AG10803 (cell line): ENCODE data around the gene MCOLN3.
"Not testable (repeated sequence)": the region's sequence is repeated elsewhere in the genome, so short reads cannot be mapped to it uniquely, and the experiment has no call there.

Source experiments
- DNase-seq: peaks from one replicate; pipeline ENCODE4 v3.0.0; 2010; ENCODE audit warnings: low read depth
- H3K4me3 ChIP-seq: 2 replicates; pipeline ENCODE4 v1.5.1; 2011; ENCODE audit warnings: mild to moderate bottlenecking, low read length, control low read depth
- TF ChIP-seq, protein P1 (sequence below): conservative IDR thresholded peaks from 2 replicates; pipeline ENCODE4 v1.5.1; 2011; ENCODE audit warnings: mild to moderate bottlenecking, low read length, control low read depth, inconsistent platforms

The MCOLN3 gene

DNA sequence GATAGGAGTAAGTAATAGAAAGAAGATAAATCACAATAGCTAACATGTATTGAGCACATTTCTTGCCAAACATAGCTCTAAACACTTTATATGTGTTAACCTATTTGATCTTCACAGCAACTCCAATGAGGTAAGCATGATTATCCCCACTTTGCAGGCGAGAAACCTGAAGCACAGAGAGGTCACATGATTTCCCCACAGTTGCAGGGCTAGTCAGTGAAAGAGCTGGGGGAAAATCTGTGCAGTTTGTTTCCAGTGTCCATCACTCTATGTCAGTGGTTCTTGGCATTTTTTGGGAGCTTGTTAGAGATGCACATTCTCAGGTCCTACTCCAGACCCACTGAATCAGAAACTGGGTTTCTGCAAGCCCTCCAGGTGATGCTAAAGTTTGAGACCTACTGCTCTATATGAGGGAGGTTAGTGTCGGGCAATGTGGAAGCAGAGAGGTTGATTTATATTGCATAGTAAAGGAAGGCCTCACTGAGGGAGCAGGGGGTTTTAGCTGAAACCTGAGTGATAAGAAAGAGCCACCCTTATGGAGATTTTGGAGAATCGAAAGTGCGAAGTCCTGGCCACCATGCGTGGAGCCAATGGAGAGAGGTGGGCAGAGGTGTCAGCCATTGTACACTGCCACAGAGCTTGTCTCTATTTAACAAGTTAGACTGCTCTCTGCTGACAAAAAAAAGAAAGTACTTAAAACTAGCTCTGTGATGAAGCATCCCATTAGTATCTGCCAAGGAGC is 20.9 kb downstream of the MCOLN3 start:
- DNase-seq: peak; percentile 43
- TF ChIP-seq, protein P1, sequence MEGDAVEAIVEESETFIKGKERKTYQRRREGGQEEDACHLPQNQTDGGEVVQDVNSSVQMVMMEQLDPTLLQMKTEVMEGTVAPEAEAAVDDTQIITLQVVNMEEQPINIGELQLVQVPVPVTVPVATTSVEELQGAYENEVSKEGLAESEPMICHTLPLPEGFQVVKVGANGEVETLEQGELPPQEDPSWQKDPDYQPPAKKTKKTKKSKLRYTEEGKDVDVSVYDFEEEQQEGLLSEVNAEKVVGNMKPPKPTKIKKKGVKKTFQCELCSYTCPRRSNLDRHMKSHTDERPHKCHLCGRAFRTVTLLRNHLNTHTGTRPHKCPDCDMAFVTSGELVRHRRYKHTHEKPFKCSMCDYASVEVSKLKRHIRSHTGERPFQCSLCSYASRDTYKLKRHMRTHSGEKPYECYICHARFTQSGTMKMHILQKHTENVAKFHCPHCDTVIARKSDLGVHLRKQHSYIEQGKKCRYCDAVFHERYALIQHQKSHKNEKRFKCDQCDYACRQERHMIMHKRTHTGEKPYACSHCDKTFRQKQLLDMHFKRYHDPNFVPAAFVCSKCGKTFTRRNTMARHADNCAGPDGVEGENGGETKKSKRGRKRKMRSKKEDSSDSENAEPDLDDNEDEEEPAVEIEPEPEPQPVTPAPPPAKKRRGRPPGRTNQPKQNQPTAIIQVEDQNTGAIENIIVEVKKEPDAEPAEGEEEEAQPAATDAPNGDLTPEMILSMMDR: peak; percentile 41
- no peak overlapping the region for H3K4me3 ChIP-seq

DNA sequence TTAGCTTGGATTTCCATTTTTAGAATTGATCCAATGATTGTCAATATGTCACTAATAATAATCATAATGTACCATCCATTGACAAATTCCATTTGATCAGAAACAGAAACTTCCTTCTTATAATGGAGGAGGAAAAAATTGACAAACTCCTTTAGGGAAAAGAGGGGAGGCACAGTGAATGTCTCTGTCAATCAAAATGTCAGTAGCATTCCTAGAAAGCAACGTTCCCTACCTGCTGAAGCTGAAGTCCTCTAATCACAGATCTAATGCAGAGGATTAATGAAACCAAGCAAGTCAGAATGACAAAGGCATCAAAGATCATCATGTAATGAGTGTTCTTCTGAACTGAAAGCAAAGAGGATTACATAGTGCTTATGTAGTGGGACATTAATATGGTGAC is 22.4 kb downstream of the MCOLN3 start:
- DNase-seq: no peak
- no peak overlapping the region for H3K4me3 ChIP-seq
- TF ChIP-seq, protein P1: no peak

DNA sequence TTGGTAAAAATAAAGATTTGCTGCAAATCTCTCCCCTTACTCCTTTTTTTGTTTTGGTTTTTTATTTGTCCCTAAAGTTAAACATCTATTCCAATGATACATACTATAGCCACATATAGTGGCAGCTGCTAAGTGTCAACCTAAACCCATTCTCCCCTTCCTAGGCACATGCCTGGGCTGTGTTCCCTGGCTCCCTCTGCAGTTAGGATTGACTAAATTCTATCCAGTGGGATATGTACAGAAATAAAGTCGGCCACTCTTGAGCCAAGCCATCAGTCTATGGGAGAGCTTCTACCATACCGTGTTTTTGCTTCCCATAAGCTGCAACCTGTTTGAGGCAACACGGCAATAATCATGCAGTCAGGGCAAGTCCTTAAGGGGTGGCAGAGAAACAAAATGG is 23.6 kb downstream of the MCOLN3 start:
- TF ChIP-seq, protein P1: no peak
- no peak overlapping the region for H3K4me3 ChIP-seq
- no peak for DNase-seq

DNA sequence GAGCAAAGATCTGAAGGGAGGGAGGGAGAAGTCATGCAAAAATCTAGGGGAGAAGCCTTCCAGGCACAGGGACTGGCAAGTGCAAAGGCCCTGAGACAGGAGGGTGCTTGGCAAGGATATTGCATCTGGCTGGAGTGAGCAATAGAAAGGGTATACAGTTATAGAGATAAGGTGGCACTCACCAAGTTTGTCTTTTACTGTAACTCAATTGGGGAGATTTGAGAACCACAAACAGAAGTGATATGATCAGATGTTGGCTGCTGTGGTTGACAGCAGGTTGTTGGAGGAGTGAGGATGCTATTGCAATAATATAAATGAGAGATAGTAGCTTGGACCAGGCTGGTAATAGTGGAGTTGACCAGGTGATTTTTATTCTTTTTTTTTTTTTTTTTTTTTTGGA is 25.6 kb downstream of the MCOLN3 start:
- TF ChIP-seq, protein P1: no peak
- no peak overlapping the region for H3K4me3 ChIP-seq
- no peak for DNase-seq

DNA sequence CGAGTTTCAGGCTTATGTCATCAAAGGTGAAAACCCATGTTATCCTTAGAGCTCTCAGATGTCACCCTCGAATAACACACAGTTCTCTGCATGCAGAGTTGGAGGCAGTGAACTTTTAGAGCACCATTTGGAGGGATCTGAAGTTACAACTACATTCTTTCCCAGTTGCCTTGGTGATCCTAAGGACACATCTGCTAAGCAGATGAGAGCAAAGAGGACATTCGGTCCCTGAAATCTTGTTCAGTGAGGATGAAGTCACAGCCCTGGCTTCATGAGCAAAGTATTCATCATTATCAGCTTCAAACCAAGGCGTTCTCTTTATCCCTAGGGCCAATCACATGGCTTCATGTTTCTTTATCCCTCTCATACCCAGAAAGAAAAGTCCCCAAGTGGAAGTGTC is 28.3 kb downstream of the MCOLN3 start:
- TF ChIP-seq, protein P1: no peak
- no peak overlapping the region for H3K4me3 ChIP-seq

DNA sequence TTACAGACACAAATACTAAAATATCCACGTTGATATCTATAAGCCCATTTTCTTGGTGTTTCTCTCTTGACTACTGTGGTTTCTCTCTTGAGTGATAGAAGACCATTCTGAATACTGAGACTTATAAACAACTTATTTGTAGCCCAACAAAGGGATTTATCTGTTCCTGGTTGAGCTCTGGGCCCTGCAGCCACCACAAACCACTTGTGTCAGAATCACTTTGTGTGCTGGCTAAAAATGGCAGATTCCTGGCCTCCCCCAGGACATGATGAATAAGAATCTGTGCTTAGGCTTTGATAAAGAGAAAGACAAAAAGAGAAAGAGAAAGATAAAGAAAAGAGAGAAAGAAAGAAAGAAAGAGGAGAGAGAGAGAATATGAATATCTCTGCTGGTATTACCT is 32.5 kb downstream of the MCOLN3 start:
- no peak for DNase-seq
- TF ChIP-seq, protein P1: no peak
- no peak overlapping the region for H3K4me3 ChIP-seq

More for the DNA sequence above, 28.3 kb downstream of the MCOLN3 start:
- DNase-seq: peak; percentile 91

DNA sequence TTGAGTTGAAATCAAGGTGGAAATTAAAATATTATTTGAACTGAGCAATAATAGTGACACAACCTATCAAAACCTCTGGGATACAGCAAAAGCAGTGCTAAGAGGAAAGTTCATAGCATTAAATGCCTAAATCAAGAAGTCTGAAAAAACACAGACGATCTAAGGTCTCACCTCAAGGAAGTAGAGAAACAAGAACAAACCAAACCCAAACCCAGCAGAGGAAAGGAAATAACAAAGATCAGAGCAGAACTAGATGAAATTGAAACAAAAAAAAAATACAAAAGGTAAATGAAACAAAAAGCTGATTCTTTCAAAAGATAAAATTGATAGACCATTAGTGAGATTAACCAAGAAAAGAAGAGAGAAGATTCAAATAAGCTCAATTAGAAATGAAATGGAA is 42.7 kb downstream of the MCOLN3 start:
- DNase-seq, H3K4me3 ChIP-seq: not testable (repeated sequence)
